Gastroesophageal sphincter (tissue), 4 donors: Measurements from ENCODE around the gene ADD1. TPM values are rescaled to one million over a fixed set of nuclear protein-coding genes. Genes with fewer than 3 reads are reported as not detected.
A peak's percentile ranks its signal among the peaks of the same experiment; 100 is the strongest.

Experiments used
- ATAC-seq: fragments of 150-250 bp; one replicate; pipeline ENCODE4 v1.9.1; 2016; ENCODE audit warnings: mild to moderate bottlenecking, moderate library complexity
- H3K27ac ChIP-seq, 4 donors: fragments of 200-600 bp; sonication (generic) in 3 of 4; 1 replicate in 3 of 4; 2 replicates in 1 of 4; pipeline ENCODE4 v1.5.1; 2016 to 2019
- H3K27me3 ChIP-seq: fragments of 200-600 bp; sonication (generic); one replicate; pipeline ENCODE4 v1.5.1; 2019
- H3K36me3 ChIP-seq, 2 donors: fragments of 200-600 bp; sonication (generic); one replicate each; pipeline ENCODE4 v1.5.1; 2019; ENCODE audit warnings: control low read depth in 1 of 2
- H3K4me1 ChIP-seq, 3 donors: fragments of 200-600 bp; sonication (generic); 1 replicate in 2 of 3; 2 replicates in 1 of 3; pipeline ENCODE4 v1.5.1; 2016 to 2019; ENCODE audit warnings: control low read depth in 2 of 3
- H3K4me3 ChIP-seq, 2 donors: fragments of 200-600 bp; sonication (generic); one replicate each; pipeline ENCODE4 v1.5.1; 2019; ENCODE audit warnings: mild to moderate bottlenecking in 1 of 2, moderate library complexity in 1 of 2
- H3K9me3 ChIP-seq, 3 donors: fragments of 200-600 bp; sonication (generic); one replicate each; pipeline ENCODE4 v1.5.1; 2017 to 2019; ENCODE audit warnings: control low read depth in 2 of 3
- EP300 ChIP-seq: sonication (generic); formaldehyde crosslinking; IDR thresholded peaks from one replicate; pipeline ENCODE4 v1.6.1; 2017; ENCODE audit warnings: antibody characterized with exemption, mild to moderate bottlenecking
- POLR2A ChIP-seq, 2 donors: fragments of 450-650 bp; IDR thresholded peaks; one replicate each; pipeline ENCODE4 v1.6.1; 2017; ENCODE audit warnings: antibody characterized with exemption in 2 of 2, mild to moderate bottlenecking in 2 of 2, moderate library complexity in 1 of 2
- POLR2AphosphoS5 ChIP-seq: sonication (generic); formaldehyde crosslinking; IDR thresholded peaks from one replicate; pipeline ENCODE4 v1.6.1; 2017; ENCODE audit warnings: antibody characterized with exemption
- WGBS, 2 donors: methylation state at CpG; one replicate each; pipeline ENCODE4 v1.1.5; 2018; ENCODE audit warnings: low coverage in 1 of 2; 5-methylcytosine and 5-hydroxymethylcytosine counted together
- total RNA-seq, 4 donors: library from RNA; depleted of rRNA; stranded (reverse); fragments of >200 nt; gene quantifications; one replicate each; pipeline ENCODE4 v1.1.0, GENCODE V29; 2016
- TF ChIP-seq, protein P1 (sequence below), 4 experiments: fragments of 200-600 bp in 2 of 4; fragments of 450-650 bp in 2 of 4; sonication (generic) in 1 of 4; IDR thresholded peaks; one replicate each; pipeline ENCODE4 v1.5.1; 2017 to 2019; ENCODE audit warnings: antibody characterized with exemption in 4 of 4, mild to moderate bottlenecking in 2 of 4, moderate library complexity in 2 of 4

The ADD1 gene
- total RNA-seq, 4 donors from 2014 or later = 230 to 384 (median 297) TPM

- Histone ChIP-seq H3K9me3 (no peaks in the 10 kb centered on the region), H3K36me3 (peaks cover 0 to 54% of the 10 kb centered on the region in 2 donors), H3K4me3 (no peak overlapping the region), H3K27me3 (no peaks in the 10 kb centered on the region), H3K4me1 (peaks cover 0 to 64% (median 22%) of the 10 kb centered on the region in 3 donors), H3K27ac (peak overlapping the region in 3 of 4 donors; percentile 92 to 96 (median 94))
- 40% methylated on average over 1 of the region's 18 CpGs; no CpG with 5 or more reads in 1 of the 2 donors for WGBS, 2 donors
- ATAC-seq = no peak
- TF ChIP-seq EP300 (no peak), POLR2AphosphoS5 (no peak), POLR2A (IDR thresholded peaks at IDR 0.05) (no peak)
- TF ChIP-seq, protein P1, sequence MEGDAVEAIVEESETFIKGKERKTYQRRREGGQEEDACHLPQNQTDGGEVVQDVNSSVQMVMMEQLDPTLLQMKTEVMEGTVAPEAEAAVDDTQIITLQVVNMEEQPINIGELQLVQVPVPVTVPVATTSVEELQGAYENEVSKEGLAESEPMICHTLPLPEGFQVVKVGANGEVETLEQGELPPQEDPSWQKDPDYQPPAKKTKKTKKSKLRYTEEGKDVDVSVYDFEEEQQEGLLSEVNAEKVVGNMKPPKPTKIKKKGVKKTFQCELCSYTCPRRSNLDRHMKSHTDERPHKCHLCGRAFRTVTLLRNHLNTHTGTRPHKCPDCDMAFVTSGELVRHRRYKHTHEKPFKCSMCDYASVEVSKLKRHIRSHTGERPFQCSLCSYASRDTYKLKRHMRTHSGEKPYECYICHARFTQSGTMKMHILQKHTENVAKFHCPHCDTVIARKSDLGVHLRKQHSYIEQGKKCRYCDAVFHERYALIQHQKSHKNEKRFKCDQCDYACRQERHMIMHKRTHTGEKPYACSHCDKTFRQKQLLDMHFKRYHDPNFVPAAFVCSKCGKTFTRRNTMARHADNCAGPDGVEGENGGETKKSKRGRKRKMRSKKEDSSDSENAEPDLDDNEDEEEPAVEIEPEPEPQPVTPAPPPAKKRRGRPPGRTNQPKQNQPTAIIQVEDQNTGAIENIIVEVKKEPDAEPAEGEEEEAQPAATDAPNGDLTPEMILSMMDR (IDR thresholded peaks at IDR 0.05) = no peak
Measured at GRCh38 chr4:2932321-2932950, 88.8 kb downstream of the ADD1 start.

GRCh38 chr4:2932951-2933565 is 89.4 kb downstream of the ADD1 start:
- Histone ChIP-seq H3K4me3 (peak overlapping the region in 1 of 2 donors; percentile 96), H3K4me1 (peaks cover 0 to 64% (median 22%) of the 10 kb centered on the region in 3 donors), H3K9me3 (no peaks in the 10 kb centered on the region), H3K27ac (peak overlapping the region in 3 of 4 donors; percentile 92 to 96 (median 94)), H3K36me3 (peaks cover 0 to 54% of the 10 kb centered on the region in 2 donors), H3K27me3 (no peaks in the 10 kb centered on the region)
- WGBS, 2 donors = no CpG with 5 or more reads among the region's 15 CpGs
- no peak for ATAC-seq
- TF ChIP-seq EP300 (no peak), POLR2A (IDR thresholded peaks at IDR 0.05) (no peak), POLR2AphosphoS5 (no peak)
- TF ChIP-seq, protein P1 (IDR thresholded peaks at IDR 0.05) = no peak

DNA sequence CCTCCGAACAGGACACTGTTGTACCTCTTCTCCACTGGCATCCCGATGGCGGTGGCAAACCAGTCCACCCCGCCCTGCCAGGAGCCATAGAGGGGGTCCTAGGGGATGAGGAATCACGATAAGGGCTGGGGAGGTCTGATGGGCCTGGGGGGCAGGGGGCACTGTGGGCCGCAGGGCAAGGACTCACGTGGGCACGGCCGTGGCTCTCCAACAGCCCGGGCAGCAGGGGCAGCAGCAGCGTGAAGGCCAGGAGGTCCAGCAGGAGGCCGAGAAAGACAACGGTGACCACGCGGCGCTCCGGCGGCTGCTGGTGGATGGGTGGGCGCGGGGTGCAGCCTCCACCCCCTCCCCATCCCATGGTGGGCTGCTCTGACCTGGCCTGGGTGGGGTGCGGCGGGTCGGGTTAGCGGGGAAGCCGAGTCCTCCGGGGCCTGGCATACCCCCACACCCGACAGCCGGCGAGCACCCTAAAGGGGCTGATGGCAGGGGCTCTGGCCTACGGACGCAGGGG is 90.0 kb downstream of the ADD1 start:
- TF ChIP-seq POLR2A (IDR thresholded peaks at IDR 0.05) (no peak), POLR2AphosphoS5 (no peak), EP300 (no peak)
- TF ChIP-seq, protein P1 (IDR thresholded peaks at IDR 0.05) = no peak
- no CpG with 5 or more reads among the region's 31 CpGs for WGBS, 2 donors
- H3K9me3 ChIP-seq = no peaks in the 10 kb centered on the region
- no peaks in the 10 kb centered on the region for H3K27me3 ChIP-seq
- H3K36me3 ChIP-seq = peaks cover 0 to 54% of the 10 kb centered on the region in 2 donors
- H3K27ac ChIP-seq = peak overlapping the region; percentile 40 to 96 (median 93)
- no peak for ATAC-seq
- H3K4me1 ChIP-seq = peaks cover 0 to 64% (median 22%) of the 10 kb centered on the region in 3 donors
- peak overlapping the region; percentile 57 to 96 for H3K4me3 ChIP-seq

GRCh38 chr4:2934077-2934812 is 90.6 kb downstream of the ADD1 start:
- no CpG with 5 or more reads among the region's 93 CpGs for WGBS, 2 donors
- H3K36me3 ChIP-seq = peaks cover 0 to 54% of the 10 kb centered on the region in 2 donors
- TF ChIP-seq POLR2A (IDR thresholded peaks at IDR 0.05) = no peak
- TF ChIP-seq POLR2AphosphoS5 = no peak
- TF ChIP-seq, protein P1 (IDR thresholded peaks at IDR 0.05) = no peak
- no peak for TF ChIP-seq EP300
- H3K4me3 ChIP-seq = peak overlapping the region; percentile 57 to 96
- peaks cover 0 to 64% (median 22%) of the 10 kb centered on the region in 3 donors for H3K4me1 ChIP-seq
- no peaks in the 10 kb centered on the region for H3K27me3 ChIP-seq
- peak; percentile 65 for ATAC-seq
- H3K27ac ChIP-seq = peak overlapping the region; percentile 40 to 96 (median 93)
- H3K9me3 ChIP-seq = no peaks in the 10 kb centered on the region
